ENCODE data around the gene STK38. TPM values are rescaled to one million over a fixed set of nuclear protein-coding genes. Genes with fewer than 3 reads are reported as not detected.
"Not testable (repeated sequence)": the region's sequence is repeated elsewhere in the genome, so short reads cannot be mapped to it uniquely, and the experiment has no call there.

The STK38 gene
- total RNA-seq, 1 experiment from 2014 or later, result 17.3 TPM

- peaks cover 65% of the 10 kb centered on the region for H3K36me3 ChIP-seq
Measured at GRCh38 chr6:36483326-36483725, 64.0 kb downstream of the STK38 start.

GRCh38 chr6:36479256-36479655, 68.0 kb downstream of the STK38 start:
- H3K9me3 ChIP-seq, result no peaks in the 10 kb centered on the region
- no peak overlapping the region for H3K4me3 ChIP-seq
- no peaks in the 10 kb centered on the region for H3K27me3 ChIP-seq
- peaks cover 45% of the 10 kb centered on the region for H3K36me3 ChIP-seq
- no peak for DNase-seq

More at GRCh38 chr6:36483326-36483725, 64.0 kb downstream of the STK38 start:
- not testable (repeated sequence) for DNase-seq, H3K4me3 ChIP-seq, H3K9me3 ChIP-seq, H3K27me3 ChIP-seq

- Histone ChIP-seq H3K9me3 (no peaks in the 10 kb centered on the region), H3K4me3 (no peak overlapping the region), H3K36me3 (peaks cover 48% of the 10 kb centered on the region), H3K27me3 (no peaks in the 10 kb centered on the region)
- DNase-seq, result no peak
Measured at GRCh38 chr6:36478051-36478526, 69.2 kb downstream of the STK38 start.

DNA sequence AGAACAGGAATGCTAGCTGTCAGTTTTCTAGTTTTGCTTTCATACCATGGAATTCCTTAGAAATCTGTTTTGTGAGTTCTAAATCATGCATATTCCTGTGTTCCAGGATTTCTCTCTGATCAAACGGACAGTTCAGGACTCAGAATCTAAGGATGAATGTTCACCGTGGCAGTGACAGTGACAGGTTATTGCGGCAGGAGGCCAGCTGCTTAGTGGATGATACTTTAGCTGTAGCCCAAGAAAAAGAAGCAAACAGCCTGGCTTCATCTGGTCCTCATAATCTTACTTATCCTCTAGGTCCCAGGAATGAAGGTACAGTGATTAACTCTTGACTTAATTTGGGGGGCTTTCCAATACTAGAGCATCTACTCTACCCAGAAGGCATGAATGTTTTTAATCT, 77.3 kb downstream of the STK38 start:
- Histone ChIP-seq H3K9me3 (no peaks in the 10 kb centered on the region), H3K4me3 (no peak overlapping the region), H3K36me3 (peaks cover 36% of the 10 kb centered on the region), H3K27me3 (no peaks in the 10 kb centered on the region)
- DNase-seq, result no peak

DNA sequence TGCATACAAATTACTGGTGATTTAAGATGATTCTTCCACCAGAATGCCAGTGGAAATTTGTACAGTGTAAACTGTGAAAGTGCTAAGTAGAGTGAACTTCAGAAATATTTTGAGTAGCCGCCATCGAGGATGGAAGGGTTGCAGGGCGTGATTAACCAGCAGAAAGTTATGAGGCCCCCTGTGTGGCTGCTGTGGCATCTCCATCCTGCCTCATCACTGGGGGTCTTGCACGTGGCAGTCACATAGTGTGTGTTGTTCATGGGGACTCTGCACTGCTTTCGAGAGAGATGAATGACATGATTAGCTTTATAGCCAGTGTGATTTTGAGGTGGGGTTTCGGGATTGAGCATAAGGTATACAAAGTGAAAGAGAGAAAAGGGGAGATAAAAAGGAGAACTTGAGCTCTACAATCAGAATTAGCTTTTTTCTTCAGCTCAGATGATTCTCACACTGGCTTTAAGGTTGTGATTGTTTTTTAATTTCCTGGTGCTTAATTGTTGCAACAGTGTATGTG, 78.1 kb downstream of the STK38 start:
- H3K4me3 ChIP-seq, result no peak overlapping the region
- no peaks in the 10 kb centered on the region for H3K27me3 ChIP-seq
- no peaks in the 10 kb centered on the region for H3K9me3 ChIP-seq
- no peak for DNase-seq
- H3K36me3 ChIP-seq, result peaks cover 31% of the 10 kb centered on the region

DNA sequence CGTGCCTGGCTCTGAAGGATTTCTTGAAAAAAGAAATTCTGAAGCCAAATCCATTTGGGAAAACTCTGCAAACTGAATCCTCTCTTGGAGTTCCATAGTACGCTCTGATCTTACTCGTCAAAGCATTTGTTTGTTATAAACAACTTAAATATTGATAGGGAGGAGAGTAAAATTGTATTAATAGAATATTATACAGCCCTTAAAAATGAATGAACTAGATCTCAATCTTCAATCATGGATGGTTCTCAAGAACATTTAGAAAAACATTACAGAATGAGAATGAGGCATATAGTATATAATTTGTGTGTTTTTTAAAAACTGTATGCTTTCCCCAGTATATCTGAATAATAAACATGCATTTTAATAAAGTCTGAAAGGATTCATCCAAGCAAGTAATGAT, 79.7 kb downstream of the STK38 start:
- Histone ChIP-seq H3K27me3 (no peaks in the 10 kb centered on the region), H3K36me3 (peaks cover 28% of the 10 kb centered on the region), H3K4me3 (no peak overlapping the region), H3K9me3 (no peaks in the 10 kb centered on the region)
- no peak for DNase-seq

DNA sequence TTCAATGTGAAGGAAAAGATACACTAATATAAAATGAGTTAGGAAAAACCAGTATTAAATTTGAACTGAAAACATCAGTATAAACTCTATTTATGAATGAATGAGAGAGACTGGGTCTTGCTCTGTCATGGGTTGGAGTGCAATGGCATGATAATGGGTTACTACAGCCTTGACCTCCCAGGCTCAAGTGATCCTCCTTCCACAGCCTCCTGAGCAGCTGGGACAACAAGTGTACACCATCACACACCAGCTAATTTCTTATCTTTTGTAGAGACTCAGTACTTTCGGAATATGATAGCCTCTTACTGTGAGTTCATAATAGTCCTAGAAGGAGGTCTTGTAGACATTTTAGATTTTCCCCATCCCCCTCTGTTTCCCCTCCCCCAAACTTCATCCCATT, 83.0 kb downstream of the STK38 start:
- Histone ChIP-seq H3K36me3 (peaks cover 11% of the 10 kb centered on the region), H3K27me3 (no peaks in the 10 kb centered on the region), H3K9me3 (no peaks in the 10 kb centered on the region), H3K4me3 (no peak overlapping the region)
- no peak for DNase-seq

DNA sequence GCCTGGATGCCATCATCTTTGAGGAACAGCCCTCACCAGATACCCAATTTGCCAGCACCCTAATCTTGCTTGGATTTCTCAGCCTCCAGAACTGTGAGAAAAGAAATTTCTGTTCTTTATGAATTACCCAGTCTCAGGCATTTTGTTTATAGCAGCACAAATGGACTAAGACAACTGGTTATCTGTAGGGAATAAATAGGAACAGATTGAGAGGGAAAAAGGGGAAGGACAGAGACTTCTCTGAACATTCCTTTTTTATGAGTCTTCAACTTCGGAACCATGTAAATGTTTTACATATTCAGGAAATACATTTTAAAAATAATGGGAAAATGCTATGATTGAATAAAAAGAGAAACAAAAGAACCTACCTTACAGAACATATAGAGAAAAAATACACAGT, 83.6 kb downstream of the STK38 start:
- peaks cover 11% of the 10 kb centered on the region for H3K36me3 ChIP-seq

DNA sequence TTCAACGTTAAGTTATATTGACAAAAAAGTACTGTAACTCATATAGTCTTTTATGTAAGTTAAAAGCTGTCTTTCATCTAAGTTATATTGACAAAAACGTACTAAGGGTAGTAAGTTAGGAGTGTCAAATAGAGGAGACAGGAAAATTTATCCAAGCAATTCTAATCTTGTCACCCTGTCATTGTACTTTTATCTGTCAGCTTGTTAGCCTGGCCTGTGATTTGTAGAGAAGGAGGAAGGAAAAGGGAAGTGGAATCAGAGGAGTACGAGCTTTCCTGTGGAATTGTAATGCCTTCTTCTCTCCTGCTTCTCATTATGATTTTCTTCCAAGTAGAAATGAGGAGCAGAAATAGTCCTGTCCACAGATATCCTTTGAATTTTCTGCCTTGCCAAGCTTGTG, 85.6 kb downstream of the STK38 start:
- no peak overlapping the region for H3K4me3 ChIP-seq
- no peak for DNase-seq
- peaks cover 17% of the 10 kb centered on the region for H3K36me3 ChIP-seq
- no peaks in the 10 kb centered on the region for H3K27me3 ChIP-seq
- no peaks in the 10 kb centered on the region for H3K9me3 ChIP-seq

More for the DNA sequence above, 83.6 kb downstream of the STK38 start:
- H3K9me3 ChIP-seq, result no peaks in the 10 kb centered on the region
- no peak for DNase-seq
- no peak overlapping the region for H3K4me3 ChIP-seq
- H3K27me3 ChIP-seq, result no peaks in the 10 kb centered on the region

GRCh38 chr6:36460916-36461315, 86.4 kb downstream of the STK38 start:
- H3K27me3 ChIP-seq, result no peaks in the 10 kb centered on the region

GRCh38 chr6:36459501-36459900, 87.8 kb downstream of the STK38 start:
- no peaks in the 10 kb centered on the region for H3K9me3 ChIP-seq
- H3K36me3 ChIP-seq, result peaks cover 30% of the 10 kb centered on the region
- H3K4me3 ChIP-seq, result no peak overlapping the region
- no peak for DNase-seq
- H3K27me3 ChIP-seq, result no peaks in the 10 kb centered on the region

More at GRCh38 chr6:36460916-36461315, 86.4 kb downstream of the STK38 start:
- DNase-seq, result no peak
- H3K9me3 ChIP-seq, result no peaks in the 10 kb centered on the region
- peaks cover 22% of the 10 kb centered on the region for H3K36me3 ChIP-seq
- no peak overlapping the region for H3K4me3 ChIP-seq

GRCh38 chr6:36455486-36456027, 91.7 kb downstream of the STK38 start:
- Histone ChIP-seq H3K4me3 (no peak overlapping the region), H3K9me3 (no peaks in the 10 kb centered on the region), H3K36me3 (peaks cover 35% of the 10 kb centered on the region), H3K27me3 (no peaks in the 10 kb centered on the region)
- DNase-seq, result no peak

DNA sequence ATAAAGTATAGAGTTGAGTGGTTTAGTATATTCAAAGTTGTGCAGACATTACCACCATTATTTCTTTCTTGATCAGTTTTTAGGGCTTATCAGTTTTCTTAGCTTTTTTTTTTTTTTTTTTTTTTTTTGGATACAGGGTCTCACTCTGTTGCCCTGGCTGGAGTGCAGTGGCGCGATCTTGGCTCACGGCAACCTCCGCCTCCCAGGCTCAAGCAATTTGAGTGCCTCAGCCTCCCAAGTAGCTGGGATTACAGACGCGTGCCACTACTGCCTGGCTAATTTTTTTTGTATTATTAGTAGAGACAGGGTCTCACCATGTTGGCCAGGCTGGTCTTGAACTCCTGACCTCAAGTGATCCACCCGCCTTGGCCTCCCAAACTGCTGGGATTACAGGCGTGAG, 94.4 kb downstream of the STK38 start:
- DNase-seq, H3K27me3 ChIP-seq, H3K4me3 ChIP-seq, H3K9me3 ChIP-seq: not testable (repeated sequence)
- peaks cover 47% of the 10 kb centered on the region for H3K36me3 ChIP-seq

DNA sequence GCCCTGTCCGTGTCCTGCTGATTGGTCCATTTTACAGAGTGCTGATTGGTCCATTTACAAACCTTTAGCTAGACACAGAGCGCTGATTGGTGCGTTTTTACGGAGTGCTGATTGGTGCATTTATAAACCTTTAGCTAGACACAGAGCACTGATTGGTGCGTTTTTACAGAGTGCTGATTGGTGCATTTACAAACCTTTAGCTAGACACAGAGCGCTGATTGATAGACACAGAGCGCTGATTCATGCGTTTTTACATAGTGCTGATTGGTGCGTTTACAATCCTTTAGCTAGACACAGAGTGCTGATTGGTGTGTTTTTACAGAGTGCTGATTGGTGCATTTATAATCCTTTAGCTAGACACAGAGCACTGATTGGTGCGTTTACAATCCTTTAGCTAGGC, 98.1 kb downstream of the STK38 start:
- H3K27me3 ChIP-seq, H3K9me3 ChIP-seq, DNase-seq, H3K4me3 ChIP-seq: not testable (repeated sequence)
- peaks cover 43% of the 10 kb centered on the region for H3K36me3 ChIP-seq

DNA sequence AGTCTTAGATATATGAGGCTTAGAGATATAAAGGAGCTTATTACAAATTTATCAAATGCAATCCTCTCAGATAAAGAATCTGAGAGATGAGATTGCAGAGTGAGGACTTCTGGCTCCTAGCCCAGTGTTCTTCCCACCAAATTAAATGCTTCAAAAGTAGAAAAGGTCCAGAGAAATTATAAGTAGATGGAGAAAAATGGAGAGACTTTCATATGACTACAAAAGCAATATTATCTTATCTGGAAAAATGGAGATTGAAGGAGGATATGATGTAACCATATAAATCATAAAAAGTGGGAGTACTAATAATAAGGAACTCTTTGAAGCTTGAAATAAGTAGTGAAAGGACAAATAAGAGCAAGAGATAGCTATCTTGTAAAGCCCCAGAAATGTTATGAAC, 101.7 kb downstream of the STK38 start:
- Histone ChIP-seq H3K4me3 (no peak overlapping the region), H3K9me3 (peaks cover 5% of the 10 kb centered on the region), H3K27me3 (no peaks in the 10 kb centered on the region), H3K36me3 (peaks cover 32% of the 10 kb centered on the region)
- DNase-seq, result no peak

- Histone ChIP-seq H3K4me3 (peak overlapping the region; percentile 89), H3K36me3 (peaks cover 30% of the 10 kb centered on the region), H3K9me3 (peaks cover 5% of the 10 kb centered on the region), H3K27me3 (no peaks in the 10 kb centered on the region)
- DNase-seq, result no peak
Measured at GRCh38 chr6:36444470-36444869, 102.8 kb downstream of the STK38 start.
